ENCODE measurements around the gene TMEM212.

GRCh38 chr3:171892457-171892856 is 49.3 kb downstream of the TMEM212 start:
- TF ChIP-seq CTCF (IDR thresholded peaks at IDR 0.05), result no peak
- no peak for TF ChIP-seq POLR2AphosphoS5 (IDR thresholded peaks at IDR 0.05)

Measured in stomach (tissue), 4 donors.